NCI-H2196 (cell line): ENCODE results near the gene TBC1D3C.
"Not testable (repeated sequence)": the region's sequence is repeated elsewhere in the genome, so short reads cannot be mapped to it uniquely, and the experiment has no call there.

Source experiments
- DNase-seq: peaks from one replicate; lab custom pipeline; 2025; ENCODE audit not compliant: unreplicated experiment; lab: John Stamatoyannopoulos, UW

Gene TBC1D3C

DNA sequence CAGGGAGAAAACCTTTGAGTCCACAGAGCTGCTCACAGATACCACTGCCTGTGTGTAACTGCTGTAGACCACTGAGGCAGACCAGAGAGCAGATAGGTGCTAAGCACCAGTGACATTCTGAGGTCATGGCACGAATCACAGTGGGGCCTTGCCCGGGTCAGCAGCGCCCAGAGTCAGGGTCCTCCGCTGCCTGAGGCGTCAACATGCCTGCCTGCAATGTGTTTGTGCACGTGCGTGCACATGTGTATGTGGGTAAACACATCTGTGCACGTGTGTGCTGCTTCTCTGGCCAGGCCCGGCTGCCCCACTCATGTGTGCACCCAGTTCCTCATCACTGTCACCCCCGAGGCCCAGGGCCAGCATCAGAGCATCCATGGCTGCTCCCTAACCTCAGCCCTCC, at the start of gene TBC1D3C:
TSS of gene TBC1D3C (minus strand) at position 101 of the 400 bp plus-strand sequence. CDS start 1,568 bp downstream, outside the sequence.
- DNase-seq: not testable (repeated sequence)

DNA sequence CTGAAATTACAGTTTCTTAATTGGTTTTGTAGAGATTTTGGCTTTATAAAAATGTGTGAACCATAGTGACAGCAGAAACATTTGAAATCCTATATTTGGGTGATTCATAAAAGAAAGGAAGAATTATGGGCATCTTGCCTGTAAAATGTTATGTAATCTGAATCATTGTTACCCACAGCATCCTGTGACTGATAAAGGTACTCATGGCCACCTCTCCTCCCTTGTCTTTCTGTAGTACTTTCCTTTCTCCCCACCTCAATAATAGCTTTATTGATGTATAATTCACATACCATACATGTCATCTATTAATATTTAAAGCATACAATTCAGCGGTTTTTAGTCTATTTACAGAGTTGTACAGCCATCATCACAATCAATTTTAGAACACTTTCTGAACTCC, 30.8 kb upstream of the TBC1D3C start:
- not testable (repeated sequence) for DNase-seq

DNA sequence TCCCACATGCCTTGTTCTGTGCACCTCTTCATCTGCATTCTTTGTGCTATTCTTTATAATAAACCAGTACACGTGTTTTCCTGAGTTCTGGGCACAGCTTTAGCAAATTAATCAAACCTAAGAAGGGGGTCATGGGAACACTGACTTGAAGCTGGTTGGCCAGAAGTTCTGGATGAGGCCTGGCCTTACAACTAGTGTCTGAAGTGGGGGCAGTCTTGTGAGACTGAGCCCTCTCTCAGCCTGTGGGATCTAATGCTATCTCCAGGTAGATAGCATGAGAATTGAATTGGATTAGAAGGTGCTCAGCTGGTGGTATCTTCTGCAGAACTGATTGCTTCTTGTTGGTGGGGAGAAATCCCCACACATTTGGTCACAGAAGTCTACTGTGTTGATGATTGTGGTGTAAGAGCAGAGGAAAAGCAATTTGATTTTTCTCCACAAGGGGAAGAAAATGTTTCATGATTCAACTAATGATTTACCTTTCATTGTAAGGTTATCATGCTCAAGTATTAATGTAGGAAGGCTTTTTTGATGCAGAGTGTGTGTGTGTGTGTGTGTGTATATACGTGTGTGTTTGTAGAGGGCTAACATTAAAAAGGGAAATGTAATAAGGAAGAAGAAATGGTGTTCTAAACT, 25.7 kb upstream of the TBC1D3C start:
- not testable (repeated sequence) for DNase-seq

DNA sequence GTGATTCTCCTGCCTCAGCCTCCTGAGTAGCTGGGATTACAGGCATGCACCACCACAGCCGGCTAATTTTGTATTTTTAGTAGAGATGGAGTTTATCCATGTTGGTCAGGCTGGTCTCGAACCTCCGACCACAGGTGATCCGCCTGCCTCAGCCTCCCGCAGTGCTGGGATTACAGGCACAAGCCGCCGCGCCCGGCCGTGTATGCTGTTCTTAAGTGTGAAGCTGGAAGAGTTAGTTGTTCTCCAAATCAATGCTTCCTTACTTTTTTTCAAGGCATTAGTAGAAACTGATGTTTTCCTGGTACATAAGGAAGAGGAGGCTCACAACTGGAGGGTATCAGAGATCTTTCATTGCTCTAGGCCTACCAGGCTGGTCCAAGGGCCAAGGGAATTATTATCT, 19.7 kb upstream of the TBC1D3C start:
- not testable (repeated sequence) for DNase-seq

DNA sequence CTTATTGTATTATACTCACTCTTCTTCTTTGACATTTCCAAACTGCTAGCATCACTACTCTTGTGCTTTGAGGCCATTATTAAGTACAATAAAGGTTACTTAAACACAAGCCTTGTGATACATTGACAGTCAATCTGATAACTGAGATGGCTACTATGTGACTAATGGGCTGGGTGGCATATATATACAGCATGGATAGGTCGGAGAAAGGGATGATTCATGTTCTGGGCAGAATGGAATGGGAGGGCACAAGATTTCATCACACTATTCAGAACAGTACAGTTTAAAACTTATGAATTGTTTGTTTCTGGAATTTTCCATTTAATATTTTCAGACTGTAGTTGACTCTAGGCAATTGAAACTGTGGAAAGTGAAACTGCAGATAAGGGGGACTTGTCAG, 18.9 kb upstream of the TBC1D3C start:
- not testable (repeated sequence) for DNase-seq
